Sigmoid colon (tissue), 4 donors: Measurements from ENCODE around the gene SKAP1.

ENCODE experiments used
- POLR2A ChIP-seq, 2 donors: fragments of 450-650 bp; IDR thresholded peaks; one replicate each; pipeline ENCODE4 v1.6.1; 2016; ENCODE audit warnings: antibody characterized with exemption in 2 of 2, mild to moderate bottlenecking in 2 of 2, moderate library complexity in 2 of 2
- POLR2AphosphoS5 ChIP-seq, 4 donors: sonication (generic); formaldehyde crosslinking; IDR thresholded peaks; one replicate each; pipeline ENCODE4 v1.6.1; 2017; ENCODE audit warnings: antibody characterized with exemption in 4 of 4

- no peak for TF ChIP-seq POLR2A (IDR thresholded peaks at IDR 0.05)
- no peak for TF ChIP-seq POLR2AphosphoS5 (IDR thresholded peaks at IDR 0.05)
Observed at GRCh38 chr17:48469227-48469626, 39.2 kb upstream of the SKAP1 start.
